H9 (cell line): ENCODE measurements around the gene CDH5. TPM values are rescaled to one million over a fixed set of nuclear protein-coding genes. Genes with fewer than 3 reads are reported as not detected.

Source experiments
- DNase-seq: peaks from one replicate; pipeline ENCODE4 v3.0.0-alpha.2; 2017
- H2AFZ ChIP-seq: one replicate; pipeline ENCODE4 v1.6.1; 2013; ENCODE audit warnings: mild to moderate bottlenecking, low read length, control low read depth, moderate library complexity
- H2AK5ac ChIP-seq: 2 replicates; pipeline ENCODE4 v1.6.1; 2013; ENCODE audit warnings: low read length, control low read depth, mixed read lengths; ENCODE audit not compliant: insufficient read length
- H2BK120ac ChIP-seq: one replicate; pipeline ENCODE4 v1.6.1; 2013; ENCODE audit warnings: low read depth, mild to moderate bottlenecking, low read length, control low read depth, inconsistent platforms; ENCODE audit not compliant: poor library complexity, severe bottlenecking
- H2BK12ac ChIP-seq: 2 replicates; pipeline ENCODE4 v1.6.1; 2013; ENCODE audit warnings: low read length, control low read depth, mixed read lengths, low read depth; ENCODE audit not compliant: insufficient read length
- H2BK15ac ChIP-seq: 2 replicates; pipeline ENCODE4 v1.6.1; 2013; ENCODE audit warnings: low read depth, low read length, control low read depth
- H2BK20ac ChIP-seq: one replicate; pipeline ENCODE4 v1.6.1; 2013; ENCODE audit warnings: low read depth, mild to moderate bottlenecking, low read length, control low read depth, inconsistent platforms; ENCODE audit not compliant: poor library complexity, severe bottlenecking
- H2BK5ac ChIP-seq: 2 replicates; pipeline ENCODE4 v1.6.1; 2013; ENCODE audit warnings: low read length, control low read depth, mixed read lengths; ENCODE audit not compliant: insufficient read length
- H3K14ac ChIP-seq: 2 replicates; pipeline ENCODE4 v1.6.1; 2013; ENCODE audit warnings: low read length, control low read depth; ENCODE audit not compliant: insufficient read depth
- H3K18ac ChIP-seq: 2 replicates; pipeline ENCODE4 v1.6.1; 2013; ENCODE audit warnings: low read depth, mild to moderate bottlenecking, mixed read lengths, low read length, control low read depth; ENCODE audit not compliant: insufficient read length
- H3K23ac ChIP-seq: 2 replicates; pipeline ENCODE4 v1.6.1; 2013; ENCODE audit warnings: low read length, control low read depth, mixed read lengths, low read depth; ENCODE audit not compliant: insufficient read length
- H3K23me2 ChIP-seq: 2 replicates; pipeline ENCODE4 v1.6.1; 2013; ENCODE audit warnings: low read depth, mild to moderate bottlenecking, mixed read lengths, low read length, control low read depth; ENCODE audit not compliant: insufficient read length, poor library complexity, severe bottlenecking
- H3K27ac ChIP-seq: 2 replicates; pipeline ENCODE4 v1.5.1; 2013; ENCODE audit warnings: low read length, control low read depth, mixed read lengths, low read depth; ENCODE audit not compliant: insufficient read length
- H3K27me3 ChIP-seq: 2 replicates; pipeline ENCODE4 v1.6.1; 2013; ENCODE audit warnings: low read length, control low read depth, inconsistent platforms; ENCODE audit not compliant: insufficient read depth
- H3K4ac ChIP-seq: 2 replicates; pipeline ENCODE4 v1.6.1; 2013; ENCODE audit warnings: low read depth, mild to moderate bottlenecking, control low read depth, inconsistent platforms, low read length, moderate library complexity
- H3K4me1 ChIP-seq: 2 replicates; pipeline ENCODE4 v1.6.1; 2013; ENCODE audit warnings: low read length, control low read depth, inconsistent platforms; ENCODE audit not compliant: insufficient read depth
- H3K4me2 ChIP-seq: 2 replicates; pipeline ENCODE4 v1.6.1; 2013; ENCODE audit warnings: low read length, control low read depth, mixed read lengths; ENCODE audit not compliant: insufficient read length, insufficient read depth
- H3K56ac ChIP-seq: 2 replicates; pipeline ENCODE4 v1.6.1; 2013; ENCODE audit warnings: low read depth, mild to moderate bottlenecking, mixed read lengths, low read length, control low read depth; ENCODE audit not compliant: insufficient read length
- H3K79me1 ChIP-seq: 2 replicates; pipeline ENCODE4 v1.6.1; 2013; ENCODE audit warnings: low read depth, mild to moderate bottlenecking, moderate library complexity, low read length, control low read depth, inconsistent platforms; ENCODE audit not compliant: insufficient read depth, poor library complexity, severe bottlenecking
- H3K79me2 ChIP-seq: 2 replicates; pipeline ENCODE4 v1.6.1; 2013; ENCODE audit warnings: low read length, control low read depth, inconsistent platforms; ENCODE audit not compliant: insufficient read depth
- H3K9ac ChIP-seq: 2 replicates; pipeline ENCODE4 v1.6.1; 2013; ENCODE audit warnings: low read length, control low read depth, mixed read lengths; ENCODE audit not compliant: insufficient read length; ENCODE audit errors: extremely low read depth
- H3K9me3 ChIP-seq: one replicate; pipeline ENCODE4 v1.6.1; 2013; ENCODE audit warnings: low read depth, low read length, inconsistent platforms; ENCODE audit not compliant: control insufficient read depth
- H3T11ph ChIP-seq: one replicate; pipeline ENCODE4 v1.6.1; 2013; ENCODE audit warnings: mild to moderate bottlenecking, low read length, control low read depth, inconsistent platforms
- H4K20me1 ChIP-seq: one replicate; pipeline ENCODE4 v1.6.1; 2013; ENCODE audit not compliant: control insufficient read depth, insufficient read length, insufficient read depth
- H4K5ac ChIP-seq: 2 replicates; pipeline ENCODE4 v1.6.1; 2013; ENCODE audit warnings: low read depth, mild to moderate bottlenecking, mixed read lengths, low read length, control low read depth; ENCODE audit not compliant: insufficient read length
- H4K8ac ChIP-seq: replicated peaks from 2 replicates; pipeline ENCODE4 v1.6.1; 2013; ENCODE audit warnings: low read length, control low read depth, mixed read lengths, low read depth; ENCODE audit not compliant: insufficient read length
- H4K91ac ChIP-seq: 2 replicates; pipeline ENCODE4 v1.6.1; 2013; ENCODE audit warnings: low read depth, mild to moderate bottlenecking, moderate library complexity, mixed read lengths, low read length, control low read depth; ENCODE audit not compliant: insufficient read length
- H3K27ac Mint-ChIP-seq, 3 experiments: 2 replicates in 2 of 3; 3 replicates in 1 of 3; pipeline ENCODE4 v1.8.0; 2020 to 2021; ENCODE audit warnings: mixed read lengths in 3 of 3, mild to moderate bottlenecking in 1 of 3, moderate library complexity in 1 of 3
- H3K27me3 Mint-ChIP-seq: 2 replicates; pipeline ENCODE4 v1.8.0; 2021; ENCODE audit warnings: low read depth, mild to moderate bottlenecking, moderate library complexity, mixed read lengths
- H3K36me3 Mint-ChIP-seq, 3 experiments: 2 replicates in 2 of 3; 3 replicates in 1 of 3; pipeline ENCODE4 v1.8.0; 2020 to 2021; ENCODE audit warnings: low read depth in 3 of 3, mixed read lengths in 3 of 3; ENCODE audit not compliant: insufficient read depth in 1 of 3
- H3K4me1 Mint-ChIP-seq, 2 experiments: 2 replicates each; pipeline ENCODE4 v1.8.0; 2020; ENCODE audit warnings: mixed read lengths in 2 of 2
- H3K4me3 Mint-ChIP-seq, 2 experiments: 2 replicates in 1 of 2; 3 replicates in 1 of 2; pipeline ENCODE4 v1.8.0; 2020 to 2021; ENCODE audit warnings: mild to moderate bottlenecking in 2 of 2, mixed read lengths in 2 of 2, moderate library complexity in 1 of 2
- H3K9me3 Mint-ChIP-seq, 2 experiments: 2 replicates in 1 of 2; 3 replicates in 1 of 2; pipeline ENCODE4 v1.8.0; 2020; ENCODE audit warnings: mild to moderate bottlenecking in 2 of 2, mixed read lengths in 2 of 2, moderate library complexity in 1 of 2
- WGBS: extraction: QIAGEN DNeasy Blood & Tissue Kit; methylation state at CpG from one replicate; pipeline ENCODE4 v1.1.7; 2013; ENCODE audit warnings: missing lambda C conversion rate, low lambda C conversion rate, mixed read lengths; ENCODE audit not compliant: insufficient read length; ENCODE audit errors: extremely low coverage; 5-methylcytosine and 5-hydroxymethylcytosine counted together
- total RNA-seq: library from RNA; stranded (reverse); gene quantifications from 2 replicates; pipeline ENCODE4 v1.2.1, GENCODE V29; 2021
- TF ChIP-seq, protein P1 (sequence below): fragments of 200-600 bp; sonication (generic); conservative IDR thresholded peaks from 3 replicates; pipeline ENCODE4 v1.8.0; 2021; ENCODE audit warnings: antibody characterized with exemption, mild to moderate bottlenecking

CDH5 gene
- total RNA-seq, 1 experiment from 2014 or later, result 0.20 TPM

DNA sequence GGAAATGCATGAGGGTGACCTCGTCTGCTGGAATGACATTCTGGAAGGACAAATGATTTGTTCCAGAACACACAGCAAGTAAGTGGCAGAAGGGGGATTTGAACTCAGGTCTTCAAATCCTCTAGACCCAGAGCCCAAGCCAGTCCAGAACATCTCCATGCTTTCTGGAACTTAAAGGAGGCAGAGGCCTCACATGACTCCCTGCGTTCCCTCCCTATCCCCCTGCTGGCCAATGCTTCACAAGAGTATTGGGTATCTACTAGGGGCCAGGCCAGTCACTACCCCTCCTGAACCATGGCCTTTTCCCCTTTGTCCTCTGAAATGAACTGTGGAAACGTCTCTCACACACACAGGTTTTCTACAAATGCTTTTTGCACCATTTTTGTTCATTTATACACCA lies 53.0 kb downstream of the CDH5 start:
- Histone ChIP-seq H3K18ac (no peak overlapping the region), H3T11ph (no peak overlapping the region), H2BK120ac (no peak overlapping the region), H3K27me3 (peaks cover under 1% of the 10 kb centered on the region; the same call in 1 of the 2 replicates), H3K4me1 (no peaks in the 10 kb centered on the region), H2BK15ac (no peak overlapping the region), H4K8ac (no peak overlapping the region), H3K23ac (no peak overlapping the region), H2BK5ac (no peak overlapping the region), H3K9ac (no peak overlapping the region), H3K9me3 (no peaks in the 10 kb centered on the region), H3K4ac (no peak overlapping the region), H4K20me1 (no peaks in the 10 kb centered on the region), H2AK5ac (no peak overlapping the region), H3K79me2 (no peaks in the 10 kb centered on the region), H3K4me2 (no peak overlapping the region), H2AFZ (no peak overlapping the region), H3K79me1 (no peaks in the 10 kb centered on the region), H4K5ac (no peak overlapping the region), H3K23me2 (no peaks in the 10 kb centered on the region), H4K91ac (no peak overlapping the region), H2BK20ac (no peak overlapping the region), H3K27ac (no peak overlapping the region), H3K14ac (no peak overlapping the region), H2BK12ac (no peak overlapping the region), H3K56ac (no peak overlapping the region)
- peaks cover 0 to 6% of the 10 kb centered on the region in 2 experiments; a peak in 2 of 4 replicates for H3K4me1 Mint-ChIP-seq
- H3K4me3 Mint-ChIP-seq, result no peak overlapping the region
- TF ChIP-seq, protein P1, sequence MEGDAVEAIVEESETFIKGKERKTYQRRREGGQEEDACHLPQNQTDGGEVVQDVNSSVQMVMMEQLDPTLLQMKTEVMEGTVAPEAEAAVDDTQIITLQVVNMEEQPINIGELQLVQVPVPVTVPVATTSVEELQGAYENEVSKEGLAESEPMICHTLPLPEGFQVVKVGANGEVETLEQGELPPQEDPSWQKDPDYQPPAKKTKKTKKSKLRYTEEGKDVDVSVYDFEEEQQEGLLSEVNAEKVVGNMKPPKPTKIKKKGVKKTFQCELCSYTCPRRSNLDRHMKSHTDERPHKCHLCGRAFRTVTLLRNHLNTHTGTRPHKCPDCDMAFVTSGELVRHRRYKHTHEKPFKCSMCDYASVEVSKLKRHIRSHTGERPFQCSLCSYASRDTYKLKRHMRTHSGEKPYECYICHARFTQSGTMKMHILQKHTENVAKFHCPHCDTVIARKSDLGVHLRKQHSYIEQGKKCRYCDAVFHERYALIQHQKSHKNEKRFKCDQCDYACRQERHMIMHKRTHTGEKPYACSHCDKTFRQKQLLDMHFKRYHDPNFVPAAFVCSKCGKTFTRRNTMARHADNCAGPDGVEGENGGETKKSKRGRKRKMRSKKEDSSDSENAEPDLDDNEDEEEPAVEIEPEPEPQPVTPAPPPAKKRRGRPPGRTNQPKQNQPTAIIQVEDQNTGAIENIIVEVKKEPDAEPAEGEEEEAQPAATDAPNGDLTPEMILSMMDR, result peak; percentile 52
- peaks cover 0 to 7% (median 2%) of the 10 kb centered on the region in 3 experiments; a peak in 3 of 7 replicates for H3K36me3 Mint-ChIP-seq
- H3K27me3 Mint-ChIP-seq, result peaks cover 63% of the 10 kb centered on the region
- WGBS, result no CpG with 5 or more reads among the region's 3 CpGs
- peak; percentile 55 for DNase-seq
- peaks cover 4 to 7% of the 10 kb centered on the region in 2 experiments for H3K9me3 Mint-ChIP-seq
- H3K27ac Mint-ChIP-seq, result no peak overlapping the region
